Testis (tissue), 2 donors: ENCODE measurements around the gene B3GAT1.

ENCODE experiments used
- POLR2A ChIP-seq: fragments of 450-650 bp; IDR thresholded peaks from one replicate; pipeline ENCODE4 v1.6.1; 2017; ENCODE audit warnings: antibody characterized with exemption, mild to moderate bottlenecking, moderate library complexity
- TF ChIP-seq, protein P1 (sequence below), 3 experiments: fragments of 450-650 bp in 2 of 3; fragments of 200-600 bp in 1 of 3; sonication (generic) in 1 of 3; IDR thresholded peaks; one replicate each; pipeline ENCODE4 v1.5.1; 2016 to 2019; ENCODE audit warnings: antibody characterized with exemption in 3 of 3, mild to moderate bottlenecking in 2 of 3, moderate library complexity in 1 of 3

DNA sequence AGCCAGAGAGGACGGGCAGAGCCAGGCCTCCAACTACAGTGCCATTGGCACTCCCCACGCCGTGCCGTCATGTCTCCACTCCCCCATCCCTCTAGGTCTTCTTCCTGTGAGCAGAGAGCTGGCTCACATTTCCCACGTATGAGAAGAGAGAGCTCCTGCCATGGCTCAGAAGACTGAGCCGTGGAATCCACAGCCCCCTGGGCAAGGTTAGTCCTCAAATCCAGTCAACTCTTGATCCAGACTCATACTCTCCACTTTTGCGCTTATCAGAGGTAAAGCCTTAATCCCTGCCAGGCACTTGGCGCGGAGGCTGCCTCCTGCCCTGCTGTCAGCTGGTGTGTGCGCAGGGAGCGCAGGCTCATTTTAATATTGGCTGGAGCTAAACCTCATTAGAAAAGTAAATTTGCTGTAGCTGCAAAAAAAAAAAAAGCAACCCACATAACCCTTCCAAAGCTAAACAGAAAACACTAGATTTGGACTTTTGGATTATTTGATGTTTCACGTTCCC, 4.7 kb downstream of the B3GAT1 start:
- TF ChIP-seq POLR2A = no peak
- TF ChIP-seq, protein P1, sequence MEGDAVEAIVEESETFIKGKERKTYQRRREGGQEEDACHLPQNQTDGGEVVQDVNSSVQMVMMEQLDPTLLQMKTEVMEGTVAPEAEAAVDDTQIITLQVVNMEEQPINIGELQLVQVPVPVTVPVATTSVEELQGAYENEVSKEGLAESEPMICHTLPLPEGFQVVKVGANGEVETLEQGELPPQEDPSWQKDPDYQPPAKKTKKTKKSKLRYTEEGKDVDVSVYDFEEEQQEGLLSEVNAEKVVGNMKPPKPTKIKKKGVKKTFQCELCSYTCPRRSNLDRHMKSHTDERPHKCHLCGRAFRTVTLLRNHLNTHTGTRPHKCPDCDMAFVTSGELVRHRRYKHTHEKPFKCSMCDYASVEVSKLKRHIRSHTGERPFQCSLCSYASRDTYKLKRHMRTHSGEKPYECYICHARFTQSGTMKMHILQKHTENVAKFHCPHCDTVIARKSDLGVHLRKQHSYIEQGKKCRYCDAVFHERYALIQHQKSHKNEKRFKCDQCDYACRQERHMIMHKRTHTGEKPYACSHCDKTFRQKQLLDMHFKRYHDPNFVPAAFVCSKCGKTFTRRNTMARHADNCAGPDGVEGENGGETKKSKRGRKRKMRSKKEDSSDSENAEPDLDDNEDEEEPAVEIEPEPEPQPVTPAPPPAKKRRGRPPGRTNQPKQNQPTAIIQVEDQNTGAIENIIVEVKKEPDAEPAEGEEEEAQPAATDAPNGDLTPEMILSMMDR (IDR thresholded peaks at IDR 0.05) = no peak
